Measurements from ENCODE around the gene HSD17B14.
"Not testable (repeated sequence)": the region's sequence is repeated elsewhere in the genome, so short reads cannot be mapped to it uniquely, and the experiment has no call there.

The HSD17B14 gene

GRCh38 chr19:48867123-48867745 lies 30.9 kb upstream of the HSD17B14 start:
- no peak for DNase-seq (ENCODE audit: low read depth)

GRCh38 chr19:48866692-48867091 lies 30.4 kb upstream of the HSD17B14 start:
- DNase-seq (ENCODE audit: low read depth): no peak

GRCh38 chr19:48862827-48863226 lies 26.5 kb upstream of the HSD17B14 start:
- no peak for DNase-seq (ENCODE audit: low read depth)

GRCh38 chr19:48861313-48861712 lies 25.0 kb upstream of the HSD17B14 start:
- no peak for DNase-seq (ENCODE audit: low read depth)

GRCh38 chr19:48859711-48860572 lies 23.7 kb upstream of the HSD17B14 start:
- DNase-seq (ENCODE audit: low read depth): no peak

- no peak for DNase-seq (ENCODE audit: low read depth)
These were observed 22.9 kb upstream of the HSD17B14 start for GRCh38 chr19:48858984-48859710.

GRCh38 chr19:48856921-48857320 lies 20.6 kb upstream of the HSD17B14 start:
- no peak for DNase-seq (ENCODE audit: low read depth)

- no peak for DNase-seq (ENCODE audit: low read depth)
These were observed 17.8 kb upstream of the HSD17B14 start for GRCh38 chr19:48854103-48854502.

- no peak for DNase-seq (ENCODE audit: low read depth)
These were observed 17.2 kb upstream of the HSD17B14 start for GRCh38 chr19:48853483-48853882.

GRCh38 chr19:48852292-48852691 lies 16.0 kb upstream of the HSD17B14 start:
- no peak for DNase-seq (ENCODE audit: low read depth)

GRCh38 chr19:48846659-48847058 lies 10.4 kb upstream of the HSD17B14 start:
- not testable (repeated sequence) for DNase-seq (ENCODE audit: low read depth)

- no peak for DNase-seq (ENCODE audit: low read depth)
These were observed 9.1 kb upstream of the HSD17B14 start for GRCh38 chr19:48845384-48845783.

- DNase-seq (ENCODE audit: low read depth): peak; percentile 36
These were observed 8.2 kb upstream of the HSD17B14 start for GRCh38 chr19:48844472-48844871.

- peak; percentile 36 for DNase-seq (ENCODE audit: low read depth)
These were observed 6.5 kb upstream of the HSD17B14 start for GRCh38 chr19:48842789-48843162.

GRCh38 chr19:48841571-48841970 lies 5.3 kb upstream of the HSD17B14 start:
- DNase-seq (ENCODE audit: low read depth): no peak

GRCh38 chr19:48841047-48841446 lies 4.8 kb upstream of the HSD17B14 start:
- DNase-seq (ENCODE audit: low read depth): no peak

GRCh38 chr19:48837687-48838086 lies 1.4 kb upstream of the HSD17B14 start:
- DNase-seq (ENCODE audit: low read depth): no peak

- peak; percentile 76 for DNase-seq (ENCODE audit: low read depth)
These were observed 797 bp upstream of the HSD17B14 start for GRCh38 chr19:48837051-48837524.

- DNase-seq (ENCODE audit: low read depth): peak; percentile 69
These were observed 580 bp downstream of the HSD17B14 start for GRCh38 chr19:48835734-48836088.

GRCh38 chr19:48833977-48834376 lies 2.3 kb downstream of the HSD17B14 start:
- no peak for DNase-seq (ENCODE audit: low read depth)

- no peak for DNase-seq (ENCODE audit: low read depth)
These were observed 3.2 kb downstream of the HSD17B14 start for GRCh38 chr19:48833049-48833448.

GRCh38 chr19:48830965-48831364 lies 5.3 kb downstream of the HSD17B14 start:
- no peak for DNase-seq (ENCODE audit: low read depth)

GRCh38 chr19:48830088-48830487 lies 6.2 kb downstream of the HSD17B14 start:
- DNase-seq (ENCODE audit: low read depth): no peak

Measured in HS-5 (cell line).